Keratinocyte (primary cell): ENCODE measurements around the gene TBPL2.

Experiments used
- EZH2 ChIP-seq: IDR thresholded peaks from one replicate; pipeline ENCODE4 v1.6.1; 2012; ENCODE audit warnings: inconsistent platforms, mild to moderate bottlenecking, low read length, moderate library complexity
- TF ChIP-seq, protein P1 (sequence below), 3 experiments: IDR thresholded peaks in 1 of 3; conservative IDR thresholded peaks in 1 of 3; optimal IDR thresholded peaks in 1 of 3; 2 replicates in 2 of 3; 3 replicates in 1 of 3; pipeline versions ENCODE3 to v1.5.1; 2011; ENCODE audit warnings: low read length in 3 of 3, mild to moderate bottlenecking in 3 of 3, moderate library complexity in 2 of 3, control low read depth in 1 of 3, inconsistent platforms in 1 of 3; ENCODE audit not compliant: insufficient read depth in 2 of 3; ENCODE audit errors: extremely low read depth in 1 of 3

DNA sequence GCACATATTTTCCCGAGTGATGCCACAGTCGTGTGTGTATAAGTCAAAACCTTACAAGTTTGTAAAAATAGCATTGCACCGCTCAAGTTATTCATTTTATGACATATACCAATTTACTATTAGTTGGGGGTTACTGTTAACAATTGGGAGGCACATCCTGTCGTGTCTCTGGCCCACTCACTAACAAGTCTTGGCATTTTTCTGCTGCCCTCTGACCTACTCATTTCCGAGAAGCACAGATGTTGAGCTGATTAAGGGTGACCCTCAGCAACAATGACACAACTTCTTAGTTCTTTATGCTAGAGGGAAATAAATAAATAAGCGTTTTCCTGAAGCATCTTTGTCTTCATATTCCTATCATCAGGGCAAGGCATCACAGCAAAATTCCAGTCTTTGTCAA is 22.0 kb downstream of the TBPL2 start:
- TF ChIP-seq, protein P1, sequence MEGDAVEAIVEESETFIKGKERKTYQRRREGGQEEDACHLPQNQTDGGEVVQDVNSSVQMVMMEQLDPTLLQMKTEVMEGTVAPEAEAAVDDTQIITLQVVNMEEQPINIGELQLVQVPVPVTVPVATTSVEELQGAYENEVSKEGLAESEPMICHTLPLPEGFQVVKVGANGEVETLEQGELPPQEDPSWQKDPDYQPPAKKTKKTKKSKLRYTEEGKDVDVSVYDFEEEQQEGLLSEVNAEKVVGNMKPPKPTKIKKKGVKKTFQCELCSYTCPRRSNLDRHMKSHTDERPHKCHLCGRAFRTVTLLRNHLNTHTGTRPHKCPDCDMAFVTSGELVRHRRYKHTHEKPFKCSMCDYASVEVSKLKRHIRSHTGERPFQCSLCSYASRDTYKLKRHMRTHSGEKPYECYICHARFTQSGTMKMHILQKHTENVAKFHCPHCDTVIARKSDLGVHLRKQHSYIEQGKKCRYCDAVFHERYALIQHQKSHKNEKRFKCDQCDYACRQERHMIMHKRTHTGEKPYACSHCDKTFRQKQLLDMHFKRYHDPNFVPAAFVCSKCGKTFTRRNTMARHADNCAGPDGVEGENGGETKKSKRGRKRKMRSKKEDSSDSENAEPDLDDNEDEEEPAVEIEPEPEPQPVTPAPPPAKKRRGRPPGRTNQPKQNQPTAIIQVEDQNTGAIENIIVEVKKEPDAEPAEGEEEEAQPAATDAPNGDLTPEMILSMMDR (optimal IDR thresholded peaks at IDR 0.05 in 1 of 3, IDR thresholded peaks at IDR 0.05 in 1 of 3, conservative IDR thresholded peaks at IDR 0.05 in 1 of 3; ENCODE audit: extremely low read depth in 1 of 3, insufficient read depth in 2 of 3, low read length in 3 of 3), result no peak
- no peak for TF ChIP-seq EZH2
